HCT116 (cell line): ENCODE results near the gene ATP8B3. TPM values are rescaled to one million over a fixed set of nuclear protein-coding genes. Genes with fewer than 3 reads are reported as not detected.

Experiments used
- ATAC-seq: fragments of 200-7000 bp; cut with Tn5 transposase; 2 replicates; pipeline ENCODE4 v1.9.1; 2020; ENCODE audit warnings: mild to moderate bottlenecking, moderate library complexity
- BruUV-seq: library from RNA; stranded (reverse); fragments of 400-500 nt; replicated peaks from 2 replicates; lab custom pipeline; 2021; lab: Mats Ljungman, UMichigan
- CTCF ChIA-PET: fragments of 300-600 bp; sonication (Branson Sonifier 250); formaldehyde crosslinking; loops from one replicate; lab custom pipeline; 2021; ENCODE audit warnings: antibody characterized with exemption; lab: Charles Lee
- POLR2A ChIA-PET: fragments of 300-600, 350-600 bp; sonication (Branson Sonifier 250); formaldehyde crosslinking; loops from one replicate; lab custom pipeline; 2021; ENCODE audit warnings: antibody characterized with exemption; lab: Charles Lee
- RAD21 ChIA-PET, 2 experiments: fragments of 300-600 bp; sonication (Branson Sonifier 250); formaldehyde crosslinking; loops; one replicate each; lab custom pipeline; 2023; ENCODE audit warnings: low total read pairs in 2 of 2; ENCODE audit not compliant: uncharacterized antibody in 2 of 2, unreplicated experiment in 2 of 2, low non-redundant PET in 1 of 2; lab: Charles Lee
- DNase-seq: peaks from one replicate; pipeline ENCODE4 v3.0.0-alpha.2; 2010; ENCODE audit warnings: low read depth, low spot score
- H2AFZ ChIP-seq: fragments of 200-600 bp; shearing (Covaris generic), sonication (generic); 2 replicates; pipeline ENCODE4 v1.6.1; 2017; ENCODE audit warnings: low read depth, mixed run types, mixed read lengths, antibody characterized with exemption, low read length; ENCODE audit not compliant: poor library complexity, severe bottlenecking
- H3K27ac ChIP-seq: 2 replicates; pipeline ENCODE4 v1.5.1; 2012; ENCODE audit warnings: low read depth, low read length
- H3K27me3 ChIP-seq: fragments of 200-600 bp; sonication (generic); 2 replicates; pipeline ENCODE4 v1.6.1; 2016; ENCODE audit warnings: mixed run types, low read length, mixed read lengths; ENCODE audit not compliant: insufficient read depth
- H3K36me3 ChIP-seq, 2 experiments: fragments of 200-500 bp in 1 of 2; fragments of 200-600 bp in 1 of 2; sonication (Bioruptor generic) in 1 of 2; sonication (generic) in 1 of 2; 2 replicates each; pipeline versions ENCODE4 v1.5.1 to v1.6.1; 2014 to 2016; ENCODE audit warnings: low read length in 2 of 2, inconsistent platforms in 1 of 2, mixed read lengths in 1 of 2, mixed run types in 1 of 2; ENCODE audit not compliant: insufficient read depth in 2 of 2, control insufficient read depth in 1 of 2
- H3K4me1 ChIP-seq, 2 experiments: fragments of 200-600 bp in 1 of 2; sonication (generic) in 1 of 2; 2 replicates each; pipeline versions ENCODE4 v1.5.1 to v1.6.1; 2012 to 2017; ENCODE audit warnings: low read length in 2 of 2, inconsistent platforms in 1 of 2, mild to moderate bottlenecking in 1 of 2, mixed read lengths in 1 of 2, mixed run types in 1 of 2, moderate library complexity in 1 of 2; ENCODE audit not compliant: insufficient read depth in 2 of 2, control insufficient read depth in 1 of 2
- H3K4me2 ChIP-seq: fragments of 200-600 bp; sonication (generic); 2 replicates; pipeline ENCODE4 v1.6.1; 2017; ENCODE audit warnings: mixed run types, low read length, mixed read lengths
- H3K4me3 ChIP-seq, 2 experiments: fragments of 200-600 bp in 1 of 2; sonication (generic) in 1 of 2; replicated peaks in 1 of 2; 2 replicates each; pipeline ENCODE4 v1.5.1; 2011 to 2016; ENCODE audit warnings: low read length in 2 of 2, control low read depth in 1 of 2, low read depth in 1 of 2, mild to moderate bottlenecking in 1 of 2, mixed read lengths in 1 of 2, mixed run types in 1 of 2
- H3K79me2 ChIP-seq: fragments of 200-600 bp; sonication (generic); 2 replicates; pipeline ENCODE4 v1.6.1; 2017; ENCODE audit warnings: mild to moderate bottlenecking, mixed run types, low read length, moderate library complexity, mixed read lengths; ENCODE audit not compliant: insufficient read depth
- H3K9ac ChIP-seq: fragments of 200-600 bp; sonication (generic); 2 replicates; pipeline ENCODE4 v1.6.1; 2016; ENCODE audit warnings: low read length, mixed read lengths
- H3K9me2 ChIP-seq: fragments of 200-600 bp; sonication (generic), shearing (Covaris generic); 2 replicates; pipeline ENCODE4 v1.6.1; 2017; ENCODE audit warnings: mixed run types, mild to moderate bottlenecking, moderate library complexity; ENCODE audit not compliant: insufficient read depth
- H3K9me3 ChIP-seq, 2 experiments: fragments of 200-500 bp in 1 of 2; fragments of 200-600 bp in 1 of 2; sonication (Bioruptor generic) in 1 of 2; sonication (generic) in 1 of 2; 2 replicates each; pipeline ENCODE4 v1.6.1; 2014 to 2017; ENCODE audit warnings: low read length in 2 of 2, mixed read lengths in 2 of 2, inconsistent platforms in 1 of 2, low read depth in 1 of 2, mild to moderate bottlenecking in 1 of 2, mixed run types in 1 of 2, moderate library complexity in 1 of 2; ENCODE audit not compliant: control insufficient read depth in 1 of 2, insufficient read depth in 1 of 2
- H4K20me1 ChIP-seq: fragments of 200-600 bp; sonication (generic), shearing (Covaris generic); 2 replicates; pipeline ENCODE4 v1.6.1; 2017; ENCODE audit warnings: mixed run types, mild to moderate bottlenecking, moderate library complexity; ENCODE audit not compliant: insufficient read depth
- CEBPB ChIP-seq: IDR thresholded peaks from 2 replicates; pipeline ENCODE4 v1.6.1; 2012; ENCODE audit warnings: low read depth
- CTCF ChIP-seq, 3 experiments: fragments of 200-600 bp in 1 of 3; sonication (generic) in 1 of 3; IDR thresholded peaks in 2 of 3; conservative IDR thresholded peaks in 1 of 3; 2 replicates each; pipeline ENCODE4 v1.5.1; 2012 to 2017; ENCODE audit warnings: low read depth in 2 of 3, low read length in 2 of 3, antibody characterized with exemption in 1 of 3, borderline replicate concordance in 1 of 3, control low read depth in 1 of 3, mild to moderate bottlenecking in 1 of 3, mixed read lengths in 1 of 3, mixed run types in 1 of 3, moderate library complexity in 1 of 3; ENCODE audit not compliant: insufficient read depth in 1 of 3
- EGR1 ChIP-seq: IDR thresholded peaks from 2 replicates; pipeline ENCODE4 v1.6.1; 2012; ENCODE audit warnings: low read depth
- EZH2 ChIP-seq: fragments of 200-600 bp; sonication (generic); IDR thresholded peaks from 2 replicates; pipeline ENCODE4 v1.6.1; 2017; ENCODE audit warnings: antibody characterized with exemption, mixed run types
- SP1 ChIP-seq: IDR thresholded peaks from 2 replicates; pipeline ENCODE4 v1.6.1; 2012; ENCODE audit warnings: low read depth
- SRF ChIP-seq: IDR thresholded peaks from 2 replicates; pipeline ENCODE4 v1.6.1; 2012; ENCODE audit warnings: low read depth
- intact Hi-C: fragments of 100-400 bp; cut with micrococcal nuclease; formaldehyde crosslinking; loops from 2 replicates; pipeline ENCODE4 v1.10.0; 2022
- total RNA-seq: library from RNA; stranded (reverse); gene quantifications from one replicate; pipeline ENCODE4 v1.2.1, GENCODE V29; 2021; ENCODE audit not compliant: unreplicated experiment
- TF ChIP-seq, protein P1 (sequence below): IDR thresholded peaks from 2 replicates; pipeline ENCODE4 v1.6.1; 2012

Gene ATP8B3
- total RNA-seq, 1 experiment from 2014 or later = 17.0 TPM

GRCh38 chr19:1861599-1862031 lies 49.5 kb upstream of the ATP8B3 start:
- BruUV-seq = no TSS peak
- peak overlapping the region; percentile 99 for H3K27ac ChIP-seq
- H3K9ac ChIP-seq = peak overlapping the region; percentile 97
- H3K4me3 ChIP-seq = peak overlapping the region; percentile 91 to 94
- ATAC-seq (no peak), DNase-seq (no peak)
- H3K9me2 ChIP-seq = no peaks in the 10 kb centered on the region
- ChIA-PET RAD21 (no interaction called here), CTCF (interaction anchor here (0.6 kb wide), 1 partner anchor 8 kb away, joined by 3 read pairs; no protein-coding TSS in a partner anchor), POLR2A (no interaction called here)
- H3K9me3 ChIP-seq = no peaks in the 10 kb centered on the region
- no peak for TF ChIP-seq CEBPB
- TF ChIP-seq SP1 = no peak
- no peak for TF ChIP-seq SRF
- no peak for TF ChIP-seq CTCF (IDR thresholded peaks at IDR 0.05 in 2 of 3, conservative IDR thresholded peaks at IDR 0.05 in 1 of 3; ENCODE audit: borderline replicate concordance in 1 of 3, insufficient read depth in 1 of 3, low read depth in 2 of 3, low read length in 2 of 3)
- TF ChIP-seq, protein P1, sequence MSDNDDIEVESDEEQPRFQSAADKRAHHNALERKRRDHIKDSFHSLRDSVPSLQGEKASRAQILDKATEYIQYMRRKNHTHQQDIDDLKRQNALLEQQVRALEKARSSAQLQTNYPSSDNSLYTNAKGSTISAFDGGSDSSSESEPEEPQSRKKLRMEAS = no peak
- no peak for TF ChIP-seq EGR1
- no peak for TF ChIP-seq EZH2
- H4K20me1 ChIP-seq = no peaks in the 10 kb centered on the region; the same call in 1 of the 2 replicates
- no peak overlapping the region for H2AFZ ChIP-seq
- H3K27me3 ChIP-seq = no peaks in the 10 kb centered on the region
- H3K36me3 ChIP-seq = 0 out of 4 replicates have a peak, but pooled peaks cover 0 to 4% of the 10 kb centered on the region in 2 experiments
- intact Hi-C loops = no loop called here
- H3K4me1 ChIP-seq = peaks cover 52 to 70% of the 10 kb centered on the region in 2 experiments
- H3K79me2 ChIP-seq = peaks cover 60% of the 10 kb centered on the region
- peak overlapping the region; percentile 91 for H3K4me2 ChIP-seq
